MCF 10A (cell line): Measurements from ENCODE around the gene DOHH. TPM values are rescaled to one million over a fixed set of nuclear protein-coding genes. Genes with fewer than 3 reads are reported as not detected.

Source experiments
- BruUV-seq: library from RNA; stranded (reverse); fragments of 400-500 nt; replicated peaks from 2 replicates; lab custom pipeline; 2021; lab: Mats Ljungman, UMichigan
- CTCF ChIA-PET: fragments of 300-600 bp; sonication (Branson Sonifier 250); formaldehyde crosslinking; extraction: SDS; loops from one replicate; lab custom pipeline; 2021; ENCODE audit warnings: antibody characterized with exemption, inconsistent platforms; lab: Yijun Ruan, JAX
- POLR2A ChIA-PET: fragments of 300-600, 350-650 bp; sonication (Branson Sonifier 250); formaldehyde crosslinking; extraction: SDS; loops from one replicate; lab custom pipeline; 2020; ENCODE audit warnings: antibody characterized with exemption, inconsistent platforms; lab: Yijun Ruan, JAX
- DNase-seq: peaks from one replicate; pipeline ENCODE4 v3.0.0-alpha.2; 2018; ENCODE audit not compliant: unreplicated experiment
- H3K27ac Mint-ChIP-seq: one replicate; pipeline ENCODE4 v1.8.0; 2022; ENCODE audit warnings: mild to moderate bottlenecking, low read depth, mixed read lengths; ENCODE audit not compliant: unreplicated experiment
- H3K27me3 Mint-ChIP-seq: one replicate; pipeline ENCODE4 v1.8.0; 2022; ENCODE audit warnings: mixed read lengths; ENCODE audit not compliant: insufficient read depth, unreplicated experiment
- H3K36me3 Mint-ChIP-seq: one replicate; pipeline ENCODE4 v1.8.0; 2022; ENCODE audit warnings: mild to moderate bottlenecking, moderate library complexity, mixed read lengths; ENCODE audit not compliant: insufficient read depth, unreplicated experiment
- H3K4me1 Mint-ChIP-seq: one replicate; pipeline ENCODE4 v1.8.0; 2022; ENCODE audit warnings: mixed read lengths; ENCODE audit not compliant: insufficient read depth, unreplicated experiment
- H3K4me3 Mint-ChIP-seq: one replicate; pipeline ENCODE4 v1.8.0; 2022; ENCODE audit warnings: mild to moderate bottlenecking, moderate library complexity, mixed read lengths; ENCODE audit not compliant: unreplicated experiment
- H3K9me3 Mint-ChIP-seq: one replicate; pipeline ENCODE4 v1.8.0; 2022; ENCODE audit warnings: mixed read lengths; ENCODE audit not compliant: unreplicated experiment
- intact Hi-C: fragments of 100-400 bp; cut with micrococcal nuclease; formaldehyde crosslinking; loops from 2 replicates; pipeline ENCODE4 v1.14.1; 2022
- total RNA-seq: library from RNA; stranded (reverse); gene quantifications from 2 replicates; pipeline ENCODE4 v1.2.3, GENCODE V29; 2022
- TF ChIP-seq, protein P1 (sequence below): fragments of 200-600 bp; IDR thresholded peaks from one replicate; pipeline ENCODE4 v1.8.0; 2022; ENCODE audit warnings: antibody characterized with exemption, mild to moderate bottlenecking; ENCODE audit not compliant: unreplicated experiment

The DOHH gene
- total RNA-seq, 1 experiment from 2014 or later: 16.3 TPM

- ChIA-PET POLR2A (interaction anchor here (1.7 kb wide), 1 partner anchor 10 kb away, joined by 5 read pairs; the partner anchor contains the start of gene MFSD12), CTCF (interaction anchor here (0.7 to 1.8 kb wide), 5 partner anchors 9 to 1651 kb away, joined by 3 to 5 read pairs (median 3); no protein-coding TSS in a partner anchor)
- intact Hi-C loops: no loop called here
- H3K4me3 Mint-ChIP-seq: no peak overlapping the region
- TF ChIP-seq, protein P1, sequence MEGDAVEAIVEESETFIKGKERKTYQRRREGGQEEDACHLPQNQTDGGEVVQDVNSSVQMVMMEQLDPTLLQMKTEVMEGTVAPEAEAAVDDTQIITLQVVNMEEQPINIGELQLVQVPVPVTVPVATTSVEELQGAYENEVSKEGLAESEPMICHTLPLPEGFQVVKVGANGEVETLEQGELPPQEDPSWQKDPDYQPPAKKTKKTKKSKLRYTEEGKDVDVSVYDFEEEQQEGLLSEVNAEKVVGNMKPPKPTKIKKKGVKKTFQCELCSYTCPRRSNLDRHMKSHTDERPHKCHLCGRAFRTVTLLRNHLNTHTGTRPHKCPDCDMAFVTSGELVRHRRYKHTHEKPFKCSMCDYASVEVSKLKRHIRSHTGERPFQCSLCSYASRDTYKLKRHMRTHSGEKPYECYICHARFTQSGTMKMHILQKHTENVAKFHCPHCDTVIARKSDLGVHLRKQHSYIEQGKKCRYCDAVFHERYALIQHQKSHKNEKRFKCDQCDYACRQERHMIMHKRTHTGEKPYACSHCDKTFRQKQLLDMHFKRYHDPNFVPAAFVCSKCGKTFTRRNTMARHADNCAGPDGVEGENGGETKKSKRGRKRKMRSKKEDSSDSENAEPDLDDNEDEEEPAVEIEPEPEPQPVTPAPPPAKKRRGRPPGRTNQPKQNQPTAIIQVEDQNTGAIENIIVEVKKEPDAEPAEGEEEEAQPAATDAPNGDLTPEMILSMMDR: peak; percentile 65
- peaks cover 11% of the 10 kb centered on the region for H3K4me1 Mint-ChIP-seq
- BruUV-seq: no TSS peak
- H3K27ac Mint-ChIP-seq: peak overlapping the region; percentile 31
- H3K36me3 Mint-ChIP-seq: peaks cover 53% of the 10 kb centered on the region
- no peaks in the 10 kb centered on the region for H3K9me3 Mint-ChIP-seq
- peak; percentile 45 for DNase-seq
- H3K27me3 Mint-ChIP-seq: no peaks in the 10 kb centered on the region
These were observed 46.8 kb upstream of the DOHH start for GRCh38 chr19:3547301-3547731.

- Mint-ChIP-seq H3K4me3 (no peak overlapping the region), H3K27ac (no peak overlapping the region), H3K36me3 (peaks cover 41% of the 10 kb centered on the region), H3K9me3 (no peaks in the 10 kb centered on the region), H3K4me1 (peaks cover 11% of the 10 kb centered on the region), H3K27me3 (no peaks in the 10 kb centered on the region)
- ChIA-PET POLR2A (interaction anchor here (0.6 to 2.1 kb wide), 2 partner anchors 8 to 11 kb away, joined by 3 to 15 read pairs; partner anchors contain the start of gene MFSD12), CTCF (interaction anchor here (0.6 to 3.0 kb wide), 10 partner anchors 8 to 407 kb away, joined by 3 to 22 read pairs (median 4); partner anchors contain the start of gene MFSD12)
- TF ChIP-seq, protein P1: no peak
- DNase-seq: no peak
- no TSS peak for BruUV-seq
- intact Hi-C loops: no loop called here
These were observed 45.6 kb upstream of the DOHH start for GRCh38 chr19:3546119-3546518.

DNA sequence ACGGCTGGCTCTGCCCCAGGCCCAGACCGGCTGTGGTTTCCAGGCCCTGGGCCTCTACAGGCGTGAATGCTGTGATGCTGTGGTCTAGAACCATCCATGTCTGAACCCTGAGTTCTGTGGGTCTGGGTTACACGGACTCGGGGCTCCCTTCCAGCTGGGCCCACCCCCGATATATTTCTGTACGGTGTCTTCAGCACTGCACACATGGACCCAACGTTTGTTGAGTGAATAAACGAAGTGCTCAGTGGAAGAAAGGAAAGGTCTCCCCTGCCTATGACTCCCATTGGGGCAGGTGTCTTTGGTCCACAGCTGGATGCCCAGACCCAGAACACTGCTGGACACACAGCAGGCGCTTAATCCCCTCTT, 45.2 kb upstream of the DOHH start:
- POLR2A ChIA-PET: interaction anchor here (0.6 to 2.1 kb wide), 3 partner anchors 8 to 32 kb away, joined by 3 to 15 read pairs (median 3); partner anchors contain the start of gene MFSD12
- H3K27ac Mint-ChIP-seq: peak overlapping the region; percentile 85
- CTCF ChIA-PET: interaction anchor here (0.6 to 3.0 kb wide), 11 partner anchors 9 to 219 kb away, joined by 3 to 22 read pairs (median 4); partner anchors contain the start of genes MFSD12 and TJP3
- H3K9me3 Mint-ChIP-seq: no peaks in the 10 kb centered on the region
- no peak for DNase-seq
- H3K4me3 Mint-ChIP-seq: no peak overlapping the region
- TF ChIP-seq, protein P1: no peak
- BruUV-seq: no TSS peak
- peaks cover 11% of the 10 kb centered on the region for H3K4me1 Mint-ChIP-seq
- peaks cover 41% of the 10 kb centered on the region for H3K36me3 Mint-ChIP-seq
- intact Hi-C loops: loop anchor here (1.0 kb wide), 1 partner anchor 73 kb away; no protein-coding TSS in a partner anchor
- no peaks in the 10 kb centered on the region for H3K27me3 Mint-ChIP-seq
